H1 (cell line): ENCODE results near the gene ABHD6. TPM values are rescaled to one million over a fixed set of nuclear protein-coding genes. Genes with fewer than 3 reads are reported as not detected.
"Not testable (repeated sequence)": the region's sequence is repeated elsewhere in the genome, so short reads cannot be mapped to it uniquely, and the experiment has no call there.

ENCODE experiments used
- CTCF ChIA-PET: fragments of 300-600 bp; sonication (Branson Sonifier 250); formaldehyde crosslinking; loops from one replicate; lab custom pipeline; 2021; ENCODE audit not compliant: partially characterized antibody; lab: Charles Lee
- POLR2A ChIA-PET: fragments of 300-600 bp; sonication (Branson Sonifier 250); formaldehyde crosslinking; loops from one replicate; lab custom pipeline; 2021; ENCODE audit warnings: inconsistent platforms; ENCODE audit not compliant: partially characterized antibody; lab: Charles Lee
- DNase-seq, 2 experiments: peaks; one replicate each; pipeline versions ENCODE4 v3.0.0 to v3.0.0-alpha.2; 2010 to 2022; ENCODE audit warnings: low spot score in 2 of 2, low read depth in 1 of 2, mixed read lengths in 1 of 2
- FAIRE-seq: peaks from 2 replicates; lab custom pipeline; 2011; peaks lifted over from hg19 to GRCh38; lab: Jason Lieb, UNC
- H2AFZ ChIP-seq: 2 replicates; pipeline ENCODE4 v1.8.1; 2012; ENCODE audit warnings: low read length, inconsistent platforms
- H2AK5ac ChIP-seq: 2 replicates; pipeline ENCODE4 v1.6.1; 2013; ENCODE audit warnings: low read depth, low read length
- H2BK120ac ChIP-seq: replicated peaks from 2 replicates; pipeline ENCODE3; 2013; ENCODE audit warnings: low read depth, low read length, inconsistent platforms
- H2BK12ac ChIP-seq: 2 replicates; pipeline ENCODE4 v1.6.1; 2013; ENCODE audit warnings: low read depth, low read length
- H2BK15ac ChIP-seq: 2 replicates; pipeline ENCODE4 v1.6.1; 2013; ENCODE audit warnings: low read length
- H2BK20ac ChIP-seq: 2 replicates; pipeline ENCODE4 v1.6.1; 2013; ENCODE audit warnings: low read length
- H2BK5ac ChIP-seq: 2 replicates; pipeline ENCODE4 v1.6.1; 2013; ENCODE audit warnings: low read depth, low read length
- H3K14ac ChIP-seq: 2 replicates; pipeline ENCODE4 v1.6.1; 2013; ENCODE audit warnings: inconsistent platforms; ENCODE audit not compliant: insufficient read length
- H3K18ac ChIP-seq: 2 replicates; pipeline ENCODE4 v1.6.1; 2013; ENCODE audit warnings: low read length; ENCODE audit errors: extremely low read depth
- H3K23ac ChIP-seq: 2 replicates; pipeline ENCODE4 v1.6.1; 2013; ENCODE audit warnings: inconsistent platforms; ENCODE audit not compliant: insufficient read length
- H3K23me2 ChIP-seq: 2 replicates; pipeline ENCODE4 v1.6.1; 2013; ENCODE audit warnings: low read depth, low read length
- H3K27ac ChIP-seq: 2 replicates; pipeline ENCODE4 v1.6.1; 2011; ENCODE audit warnings: low read depth, low read length, inconsistent platforms
- H3K27me3 ChIP-seq, 4 experiments: replicated peaks in 1 of 4; 1 replicate in 1 of 4; 2 replicates in 3 of 4; pipeline versions ENCODE4 v1.6.1 to v1.8.1; 2011 to 2013; ENCODE audit warnings: low read length in 3 of 4, mild to moderate bottlenecking in 3 of 4, inconsistent platforms in 2 of 4, mixed read lengths in 2 of 4, moderate library complexity in 1 of 4; ENCODE audit not compliant: control insufficient read depth in 3 of 4, insufficient read depth in 3 of 4; ENCODE audit errors: extremely low read depth in 1 of 4
- H3K36me3 ChIP-seq, 4 experiments: 2 replicates each; pipeline versions ENCODE4 v1.6.1 to v1.8.1; 2011 to 2013; ENCODE audit warnings: mild to moderate bottlenecking in 4 of 4, low read length in 3 of 4, moderate library complexity in 2 of 4, control low read depth in 1 of 4, inconsistent platforms in 1 of 4; ENCODE audit not compliant: insufficient read depth in 4 of 4, control insufficient read depth in 2 of 4
- H3K4ac ChIP-seq: replicated peaks from 2 replicates; pipeline ENCODE3; 2013; ENCODE audit warnings: low read length, low read depth, mixed read lengths, inconsistent platforms; ENCODE audit not compliant: insufficient read length
- H3K4me1 ChIP-seq, 4 experiments: replicated peaks in 1 of 4; 1 replicate in 1 of 4; 2 replicates in 3 of 4; pipeline versions ENCODE4 v1.6.1 to v1.8.1; 2011 to 2013; ENCODE audit warnings: low read length in 3 of 4, inconsistent platforms in 2 of 4, mixed read lengths in 1 of 4; ENCODE audit not compliant: insufficient read depth in 4 of 4, control insufficient read depth in 3 of 4
- H3K4me2 ChIP-seq, 2 experiments: 2 replicates each; pipeline versions ENCODE4 v1.6.1 to v1.8.1; 2011 to 2013; ENCODE audit warnings: low read depth in 2 of 2, low read length in 2 of 2, control low read depth in 1 of 2, inconsistent platforms in 1 of 2, mild to moderate bottlenecking in 1 of 2; ENCODE audit not compliant: insufficient read depth in 1 of 2
- H3K4me3 ChIP-seq, 4 experiments: fragments of 200-600, 300-600 bp in 1 of 4; sonication (generic), shearing (Covaris generic), sonication (Bioruptor Twin) in 1 of 4; 2 replicates each; pipeline versions ENCODE4 v1.5.1 to v1.8.1; 2011 to 2016; ENCODE audit warnings: low read length in 4 of 4, low read depth in 3 of 4, control low read depth in 2 of 4, inconsistent platforms in 2 of 4, mild to moderate bottlenecking in 2 of 4, mixed read lengths in 1 of 4, moderate library complexity in 1 of 4; ENCODE audit not compliant: insufficient read depth in 2 of 4; ENCODE audit errors: extremely low read depth in 1 of 4
- H3K56ac ChIP-seq: replicated peaks from 2 replicates; pipeline ENCODE3; 2013; ENCODE audit warnings: low read depth, mild to moderate bottlenecking, mixed read lengths, low read length, inconsistent platforms; ENCODE audit not compliant: insufficient read length
- H3K79me1 ChIP-seq: 2 replicates; pipeline ENCODE4 v1.6.1; 2013; ENCODE audit warnings: low read depth, low read length, control low read depth
- H3K79me2 ChIP-seq, 2 experiments: 2 replicates each; pipeline versions ENCODE4 v1.6.1 to v1.8.1; 2012 to 2013; ENCODE audit warnings: low read length in 2 of 2, mild to moderate bottlenecking in 2 of 2, inconsistent platforms in 1 of 2; ENCODE audit not compliant: insufficient read depth in 2 of 2, control insufficient read depth in 1 of 2
- H3K9ac ChIP-seq, 4 experiments: replicated peaks in 1 of 4; 1 replicate in 1 of 4; 2 replicates in 3 of 4; pipeline versions ENCODE4 v1.6.1 to v1.8.1; 2011 to 2013; ENCODE audit warnings: low read depth in 3 of 4, low read length in 3 of 4, control low read depth in 2 of 4, mild to moderate bottlenecking in 2 of 4, moderate library complexity in 2 of 4, inconsistent platforms in 1 of 4; ENCODE audit errors: extremely low read depth in 1 of 4
- H3K9me3 ChIP-seq, 2 experiments: 2 replicates each; pipeline versions ENCODE4 v1.6.1 to v1.8.1; 2012 to 2013; ENCODE audit warnings: mild to moderate bottlenecking in 2 of 2, moderate library complexity in 2 of 2, control low read depth in 1 of 2, inconsistent platforms in 1 of 2, low read depth in 1 of 2, low read length in 1 of 2, mixed read lengths in 1 of 2; ENCODE audit not compliant: insufficient read depth in 2 of 2
- H4K20me1 ChIP-seq, 2 experiments: replicated peaks in 1 of 2; 2 replicates each; pipeline versions ENCODE3 to v1.8.1; 2011 to 2013; ENCODE audit warnings: inconsistent platforms in 2 of 2, low read length in 2 of 2, mild to moderate bottlenecking in 1 of 2; ENCODE audit not compliant: insufficient read depth in 2 of 2, control insufficient read depth in 1 of 2
- H4K5ac ChIP-seq: 2 replicates; pipeline ENCODE4 v1.6.1; 2013; ENCODE audit warnings: low read length, low read depth, mixed read lengths, inconsistent platforms; ENCODE audit not compliant: insufficient read length
- H4K8ac ChIP-seq: 2 replicates; pipeline ENCODE4 v1.8.0; 2013; ENCODE audit warnings: mild to moderate bottlenecking, moderate library complexity, low read length, inconsistent platforms; ENCODE audit not compliant: insufficient read depth; ENCODE audit errors: extremely low read depth
- H4K91ac ChIP-seq: replicated peaks from 2 replicates; pipeline ENCODE3; 2013; ENCODE audit warnings: low read length, mixed read lengths, inconsistent platforms; ENCODE audit not compliant: insufficient read length
- WGBS, 2 experiments: shearing (Covaris generic) in 1 of 2; methylation state at CpG; one replicate each; pipeline versions ENCODE4 v1.1.6 to v1.1.7; 2013 to 2015; ENCODE audit warnings: low lambda C conversion rate in 2 of 2, mixed read lengths in 2 of 2, inconsistent platforms in 1 of 2, low coverage in 1 of 2, missing lambda C conversion rate in 1 of 2; ENCODE audit not compliant: insufficient replicate concordance in 2 of 2, insufficient coverage in 1 of 2, insufficient read length in 1 of 2; ENCODE audit errors: extremely low coverage in 1 of 2, missing lambda C conversion rate in 1 of 2; 5-methylcytosine and 5-hydroxymethylcytosine counted together
- polyA plus RNA-seq, 7 experiments: library from polyadenylated mRNA; depleted of rRNA in 3 of 7; stranded (reverse) in 5 of 7; unstranded in 2 of 7; fragments of >200 nt in 5 of 7; fragments of 200-250 nt in 2 of 7; gene quantifications; 1 replicate in 5 of 7; 2 replicates in 1 of 7; 4 replicates in 1 of 7; pipeline versions ENCODE4 v1.2.1 to v1.2.3, GENCODE V29; 2011 to 2013; ENCODE audit warnings: missing spikeins in 2 of 7, mixed read lengths in 2 of 7
- total RNA-seq: library from RNA; stranded (reverse); fragmentation: NEBNext Ultra II Directional; extraction: Animal tissue kit (Norgen Biotek cat#: 25700); gene quantifications from 2 replicates; pipeline ENCODE4 v1.2.1, GENCODE V29; 2021

ABHD6 gene
- total and polyA plus RNA-seq, 2 of the 8 experiments (the other 6 are each of a cell fraction or from before 2014, with no cell fraction given), result 5.9 to 6.6 TPM

DNA sequence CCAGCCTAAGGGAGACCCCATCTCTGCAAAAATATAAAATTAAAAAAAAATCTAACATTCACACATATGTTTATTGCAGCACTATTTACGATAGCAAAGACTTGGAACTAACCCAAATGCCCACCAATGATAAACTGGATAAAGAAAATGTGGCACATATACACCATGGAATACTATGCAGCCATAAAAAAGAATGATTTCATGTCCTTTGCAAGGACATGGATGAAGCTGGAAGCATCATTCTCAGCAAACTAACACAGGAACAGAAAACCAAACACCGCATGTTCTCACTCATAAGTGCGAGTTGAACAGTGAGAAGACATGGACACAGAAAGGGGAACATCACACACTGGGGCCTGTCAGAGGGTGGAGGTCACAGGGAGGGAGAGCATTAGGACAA lies 35.8 kb downstream of the ABHD6 start:
- not testable (repeated sequence) for H2AFZ ChIP-seq, H2BK20ac ChIP-seq, H2BK120ac ChIP-seq, H3K56ac ChIP-seq, H2BK5ac ChIP-seq, H3K79me1 ChIP-seq, H4K8ac ChIP-seq, H3K36me3 ChIP-seq, H2BK15ac ChIP-seq, H3K4me3 ChIP-seq, H3K9me3 ChIP-seq, H3K27ac ChIP-seq, H3K9ac ChIP-seq, H4K5ac ChIP-seq, H4K91ac ChIP-seq, H3K23ac ChIP-seq, H3K27me3 ChIP-seq, H3K4ac ChIP-seq, H3K14ac ChIP-seq, H3K79me2 ChIP-seq, H3K18ac ChIP-seq, FAIRE-seq, DNase-seq, H3K4me1 ChIP-seq, H2BK12ac ChIP-seq, H3K4me2 ChIP-seq, H4K20me1 ChIP-seq, H3K23me2 ChIP-seq, H2AK5ac ChIP-seq
- ChIA-PET CTCF (interaction anchor here (1.8 to 2.5 kb wide), 2 partner anchors 14 to 96 kb away, joined by 3 to 9 read pairs; no protein-coding TSS in a partner anchor), POLR2A (interaction anchor here (1.9 kb wide), 1 partner anchor 33 kb away, joined by 5 read pairs; the partner anchor contains the start of genes HTD2 and RPP14)
- WGBS, 2 experiments, result 89% methylated on average over 3 of the region's 3 CpGs; no CpG with 5 or more reads in 1 of the 2 experiments
